Trophoblast cell (in vitro differentiated cells and primary cell): ENCODE results near the gene RABGAP1.

Source experiments
- DNase-seq, 2 donors: peaks; one replicate each; pipeline ENCODE4 v3.0.0-alpha.2; 2016
- H2AFZ ChIP-seq: 2 replicates; pipeline ENCODE4 v1.6.1; 2013; ENCODE audit warnings: low read length, moderate library complexity, mild to moderate bottlenecking; ENCODE audit not compliant: insufficient read depth, poor library complexity
- H2AK5ac ChIP-seq: 2 replicates; pipeline ENCODE4 v1.6.1; 2013; ENCODE audit warnings: mild to moderate bottlenecking, low read length
- H2BK120ac ChIP-seq: 2 replicates; pipeline ENCODE4 v1.6.1; 2013; ENCODE audit warnings: low read length, mild to moderate bottlenecking, moderate library complexity; ENCODE audit not compliant: insufficient read depth, poor library complexity
- H2BK12ac ChIP-seq: 2 replicates; pipeline ENCODE4 v1.6.1; 2013; ENCODE audit warnings: mild to moderate bottlenecking, low read length, moderate library complexity
- H2BK5ac ChIP-seq: 2 replicates; pipeline ENCODE4 v1.6.1; 2013; ENCODE audit warnings: low read length, low read depth, moderate library complexity, mild to moderate bottlenecking; ENCODE audit not compliant: poor library complexity
- H3K14ac ChIP-seq: 2 replicates; pipeline ENCODE4 v1.6.1; 2013; ENCODE audit warnings: mild to moderate bottlenecking, low read length
- H3K18ac ChIP-seq: 2 replicates; pipeline ENCODE4 v1.6.1; 2013; ENCODE audit warnings: mild to moderate bottlenecking, low read length
- H3K23ac ChIP-seq: 2 replicates; pipeline ENCODE4 v1.6.1; 2013; ENCODE audit warnings: low read length
- H3K27ac ChIP-seq: 2 replicates; pipeline ENCODE4 v1.5.1; 2013; ENCODE audit warnings: low read depth, mild to moderate bottlenecking, inconsistent platforms, low read length, moderate library complexity
- H3K27me3 ChIP-seq: 2 replicates; pipeline ENCODE4 v1.6.1; 2013; ENCODE audit warnings: inconsistent platforms, mild to moderate bottlenecking, low read length, moderate library complexity; ENCODE audit not compliant: insufficient read depth
- H3K36me3 ChIP-seq, 2 experiments: 1 replicate in 1 of 2; 2 replicates in 1 of 2; pipeline ENCODE4 v1.6.1; 2013; ENCODE audit warnings: low read length in 2 of 2, mild to moderate bottlenecking in 2 of 2, moderate library complexity in 1 of 2; ENCODE audit not compliant: insufficient read depth in 2 of 2, control insufficient read depth in 1 of 2
- H3K4ac ChIP-seq: 2 replicates; pipeline ENCODE4 v1.6.1; 2013; ENCODE audit warnings: low read depth, mild to moderate bottlenecking, low read length, moderate library complexity
- H3K4me1 ChIP-seq, 2 experiments: 1 replicate in 1 of 2; 2 replicates in 1 of 2; pipeline ENCODE4 v1.6.1; 2013; ENCODE audit warnings: low read length in 2 of 2, mild to moderate bottlenecking in 2 of 2, moderate library complexity in 1 of 2; ENCODE audit not compliant: insufficient read depth in 2 of 2, control insufficient read depth in 1 of 2
- H3K4me2 ChIP-seq: 2 replicates; pipeline ENCODE4 v1.6.1; 2013; ENCODE audit warnings: inconsistent platforms, mild to moderate bottlenecking, low read length, moderate library complexity
- H3K4me3 ChIP-seq: 2 replicates; pipeline ENCODE4 v1.5.1; 2013; ENCODE audit warnings: mild to moderate bottlenecking, low read depth, low read length, inconsistent platforms
- H3K79me1 ChIP-seq: one replicate; pipeline ENCODE4 v1.6.1; 2013; ENCODE audit warnings: low read length
- H3K79me2 ChIP-seq: 2 replicates; pipeline ENCODE4 v1.6.1; 2013; ENCODE audit warnings: low read length, mild to moderate bottlenecking; ENCODE audit not compliant: control insufficient read depth, insufficient read depth, poor library complexity
- H3K9ac ChIP-seq: 2 replicates; pipeline ENCODE4 v1.6.1; 2013; ENCODE audit warnings: mild to moderate bottlenecking, low read length
- H3K9me3 ChIP-seq: 2 replicates; pipeline ENCODE4 v1.6.1; 2013; ENCODE audit warnings: low read depth, mild to moderate bottlenecking, control low read depth, inconsistent platforms, low read length; ENCODE audit not compliant: insufficient read depth
- H4K12ac ChIP-seq: 2 replicates; pipeline ENCODE4 v1.6.1; 2013; ENCODE audit warnings: low read depth, mild to moderate bottlenecking, low read length, moderate library complexity
- H4K8ac ChIP-seq: 2 replicates; pipeline ENCODE4 v1.6.1; 2013; ENCODE audit warnings: low read depth, mild to moderate bottlenecking, low read length, moderate library complexity
- H4K91ac ChIP-seq: one replicate; pipeline ENCODE4 v1.6.1; 2013; ENCODE audit warnings: low read depth, mild to moderate bottlenecking, low read length, moderate library complexity
- WGBS: extraction: QIAGEN DNeasy Blood & Tissue Kit; methylation state at CpG from one replicate; pipeline ENCODE4 v1.1.7; 2013; ENCODE audit warnings: missing lambda C conversion rate; ENCODE audit not compliant: insufficient read length, insufficient coverage; ENCODE audit errors: extremely low coverage; 5-methylcytosine and 5-hydroxymethylcytosine counted together

Gene RABGAP1

DNA sequence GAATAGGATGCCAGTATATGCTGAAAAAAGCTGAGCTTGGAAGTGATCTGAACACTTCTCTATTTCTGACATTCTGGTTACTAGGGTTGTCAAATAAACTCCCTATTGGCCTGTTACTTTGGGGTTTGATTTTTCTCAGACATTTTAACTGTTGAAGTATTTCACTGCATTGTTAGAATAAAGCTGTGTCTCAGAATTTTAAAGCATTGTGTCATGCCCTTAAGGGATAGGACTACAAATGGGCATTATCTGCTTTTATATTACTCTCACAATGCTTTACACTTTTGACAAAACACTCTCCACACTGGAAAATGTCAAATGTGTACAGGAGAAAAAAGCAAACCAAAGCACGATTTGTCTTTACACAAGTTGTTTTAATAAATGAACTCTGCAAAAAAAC lies 75.8 kb downstream of the RABGAP1 start:
- Histone ChIP-seq H3K18ac (no peak overlapping the region), H2BK12ac (no peak overlapping the region), H3K79me1 (no peaks in the 10 kb centered on the region), H3K36me3 (peaks cover 12 to 17% of the 10 kb centered on the region in 2 experiments), H2BK5ac (no peak overlapping the region), H3K14ac (no peak overlapping the region), H2AK5ac (no peak overlapping the region), H3K9ac (no peak overlapping the region), H3K4me2 (no peak overlapping the region), H3K4me1 (no peaks in the 10 kb centered on the region), H3K27ac (no peak overlapping the region), H3K79me2 (no peaks in the 10 kb centered on the region), H3K4me3 (no peak overlapping the region), H3K27me3 (no peaks in the 10 kb centered on the region), H3K9me3 (no peaks in the 10 kb centered on the region), H2AFZ (no peak overlapping the region), H4K91ac (no peak overlapping the region), H3K23ac (no peak overlapping the region), H4K12ac (no peak overlapping the region), H3K4ac (no peak overlapping the region), H2BK120ac (no peak overlapping the region), H4K8ac (no peak overlapping the region)
- no CpG with 5 or more reads among the region's 1 CpG for WGBS
- peak in 1 of 2 donors; percentile 4 for DNase-seq

DNA sequence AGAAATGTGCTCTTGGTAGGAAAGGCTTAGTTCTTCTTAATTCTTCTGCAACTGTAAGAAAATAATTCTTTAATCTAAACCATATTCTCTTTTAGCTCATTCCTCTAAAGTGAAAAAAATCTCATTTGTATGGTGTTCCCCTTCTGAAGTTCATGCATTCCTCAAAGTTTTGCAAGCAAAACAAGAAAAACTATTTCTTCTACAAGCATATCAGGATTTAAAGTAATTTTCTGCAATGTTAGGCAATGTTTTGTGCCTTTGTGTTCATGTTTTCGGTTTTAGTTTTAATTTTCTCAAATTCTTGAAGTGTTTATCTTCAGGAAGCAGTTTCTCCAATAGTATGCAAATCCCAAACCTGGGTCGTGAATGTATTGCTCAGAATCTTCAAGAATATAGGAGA lies 80.0 kb downstream of the RABGAP1 start:
- no peak overlapping the region for H3K9ac ChIP-seq

DNA sequence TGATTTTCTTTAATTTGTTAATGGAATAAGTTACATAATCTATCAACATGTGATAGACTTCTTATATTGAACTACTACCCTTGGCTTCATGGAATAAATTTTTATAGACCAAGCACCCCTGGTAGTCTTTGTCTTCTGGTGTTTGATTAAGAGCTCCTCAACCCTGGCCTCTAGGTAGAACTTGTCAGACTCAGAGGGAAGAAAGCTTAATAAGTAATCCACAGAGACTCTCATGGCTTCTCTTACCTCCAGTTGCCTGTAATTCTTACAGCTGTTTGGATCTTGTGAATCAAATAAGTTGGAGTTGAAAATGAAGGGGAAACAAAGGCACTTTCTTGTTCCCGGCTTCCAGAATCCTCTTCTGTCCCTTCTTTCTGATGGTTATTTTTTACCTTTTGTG lies 85.6 kb downstream of the RABGAP1 start:
- Histone ChIP-seq H2AFZ (no peak overlapping the region), H3K18ac (no peak overlapping the region), H4K12ac (no peak overlapping the region), H2AK5ac (no peak overlapping the region), H2BK120ac (no peak overlapping the region), H4K91ac (no peak overlapping the region), H4K8ac (no peak overlapping the region), H3K9me3 (no peaks in the 10 kb centered on the region), H3K79me2 (no peaks in the 10 kb centered on the region), H2BK5ac (no peak overlapping the region), H3K4me2 (no peak overlapping the region), H3K4me3 (no peak overlapping the region), H3K14ac (no peak overlapping the region), H3K4me1 (no peaks in the 10 kb centered on the region), H3K9ac (no peak overlapping the region), H3K27me3 (no peaks in the 10 kb centered on the region), H3K23ac (no peak overlapping the region), H3K27ac (no peak overlapping the region), H2BK12ac (no peak overlapping the region), H3K79me1 (no peaks in the 10 kb centered on the region), H3K4ac (no peak overlapping the region), H3K36me3 (peaks cover 5 to 14% of the 10 kb centered on the region in 2 experiments)
- no CpG with 5 or more reads among the region's 1 CpG for WGBS
- no peak for DNase-seq

More for the DNA sequence above, 80.0 kb downstream of the RABGAP1 start:
- Histone ChIP-seq H3K79me1 (no peaks in the 10 kb centered on the region), H3K9me3 (no peaks in the 10 kb centered on the region), H2BK5ac (no peak overlapping the region), H3K27me3 (no peaks in the 10 kb centered on the region), H3K4me2 (no peak overlapping the region), H2BK120ac (no peak overlapping the region), H4K8ac (no peak overlapping the region), H3K14ac (no peak overlapping the region), H3K27ac (no peak overlapping the region), H3K18ac (no peak overlapping the region), H4K12ac (no peak overlapping the region), H2AFZ (no peak overlapping the region), H3K4me3 (no peak overlapping the region), H4K91ac (no peak overlapping the region), H3K23ac (no peak overlapping the region), H2AK5ac (no peak overlapping the region), H2BK12ac (no peak overlapping the region), H3K4me1 (no peaks in the 10 kb centered on the region), H3K36me3 (peaks cover 6 to 17% of the 10 kb centered on the region in 2 experiments), H3K79me2 (no peaks in the 10 kb centered on the region), H3K4ac (no peak overlapping the region)
- no CpG with 5 or more reads among the region's 2 CpGs for WGBS
- peak in 1 of 2 donors; percentile 62 for DNase-seq

DNA sequence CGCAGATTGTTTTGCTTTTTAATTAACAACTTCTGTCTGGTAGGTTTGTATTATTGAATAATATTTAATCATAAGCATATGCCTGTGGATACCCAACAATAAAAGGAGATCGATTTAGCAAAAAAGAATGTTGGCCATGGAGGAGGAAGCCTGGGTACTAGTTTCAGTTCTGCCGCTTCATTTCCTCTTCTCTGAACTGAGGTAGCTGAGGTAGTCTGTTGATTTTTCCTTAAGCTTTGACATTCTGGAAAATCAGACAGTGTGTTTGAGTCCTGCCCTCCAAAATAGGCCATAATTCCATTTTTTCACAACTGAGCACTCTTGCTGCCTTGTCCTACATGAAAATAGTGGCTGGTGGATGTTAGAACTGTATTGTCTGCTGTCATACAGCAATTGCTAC lies 86.7 kb downstream of the RABGAP1 start:
- H3K9me3 ChIP-seq, result no peaks in the 10 kb centered on the region
- no peak overlapping the region for H3K4ac ChIP-seq
- H3K79me1 ChIP-seq, result no peaks in the 10 kb centered on the region
- H2AK5ac ChIP-seq, result no peak overlapping the region
- no peak overlapping the region for H2BK120ac ChIP-seq
- H3K27ac ChIP-seq, result no peak overlapping the region
- no peak overlapping the region for H3K23ac ChIP-seq
- H3K9ac ChIP-seq, result no peak overlapping the region
- no peak overlapping the region for H4K91ac ChIP-seq
- peaks cover 4 to 11% of the 10 kb centered on the region in 2 experiments for H3K36me3 ChIP-seq
- H3K27me3 ChIP-seq, result no peaks in the 10 kb centered on the region
- no peak overlapping the region for H2BK12ac ChIP-seq
- H3K14ac ChIP-seq, result no peak overlapping the region
- H3K4me3 ChIP-seq, result no peak overlapping the region
- H3K4me2 ChIP-seq, result no peak overlapping the region
- H4K8ac ChIP-seq, result no peak overlapping the region
- no peaks in the 10 kb centered on the region for H3K79me2 ChIP-seq
- no peak overlapping the region for H4K12ac ChIP-seq
- no peak overlapping the region for H2AFZ ChIP-seq
- no peak overlapping the region for H2BK5ac ChIP-seq
- no peak overlapping the region for H3K18ac ChIP-seq
- WGBS, result no CpG with 5 or more reads among the region's 3 CpGs
- no peaks in the 10 kb centered on the region for H3K4me1 ChIP-seq
- no peak for DNase-seq
